Measurements from ENCODE around the gene KRT78.

Gene KRT78

GRCh38 chr12:52847335-52848102, 1.3 kb downstream of the KRT78 start:
- H3K4me3 ChIP-seq (ENCODE audit: low read length): no peak overlapping the region
- peak; percentile 71 for DNase-seq (ENCODE audit: low read depth)
- TF ChIP-seq CTCF (IDR thresholded peaks at IDR 0.05; ENCODE audit: insufficient read depth, low read depth, low read length, missing control alignments): no peak

- TF ChIP-seq CTCF (IDR thresholded peaks at IDR 0.05; ENCODE audit: insufficient read depth, low read depth, low read length, missing control alignments): no peak
- peak; percentile 63 for DNase-seq (ENCODE audit: low read depth)
- no peak overlapping the region for H3K4me3 ChIP-seq (ENCODE audit: low read length)
Observed at GRCh38 chr12:52846356-52846970, 2.3 kb downstream of the KRT78 start.

- TF ChIP-seq CTCF (IDR thresholded peaks at IDR 0.05; ENCODE audit: insufficient read depth, low read depth, low read length, missing control alignments): no peak
- no peak overlapping the region for H3K4me3 ChIP-seq (ENCODE audit: low read length)
- DNase-seq (ENCODE audit: low read depth): no peak
Observed at GRCh38 chr12:52845946-52846345, 2.8 kb downstream of the KRT78 start.

- no peak for DNase-seq (ENCODE audit: low read depth)
- H3K4me3 ChIP-seq (ENCODE audit: low read length): no peak overlapping the region
- TF ChIP-seq CTCF (IDR thresholded peaks at IDR 0.05; ENCODE audit: insufficient read depth, low read depth, low read length, missing control alignments): no peak
Observed at GRCh38 chr12:52844386-52844785, 4.4 kb downstream of the KRT78 start.

GRCh38 chr12:52839436-52840105, 9.2 kb downstream of the KRT78 start:
- no peak for DNase-seq (ENCODE audit: low read depth)
- TF ChIP-seq CTCF (IDR thresholded peaks at IDR 0.05; ENCODE audit: insufficient read depth, low read depth, low read length, missing control alignments): no peak
- H3K4me3 ChIP-seq (ENCODE audit: low read length): no peak overlapping the region

GRCh38 chr12:52838609-52839435, 10.0 kb downstream of the KRT78 start:
- H3K4me3 ChIP-seq (ENCODE audit: low read length): no peak overlapping the region
- no peak for TF ChIP-seq CTCF (IDR thresholded peaks at IDR 0.05; ENCODE audit: insufficient read depth, low read depth, low read length, missing control alignments)
- no peak for DNase-seq (ENCODE audit: low read depth)

All from epithelial cell of esophagus (primary cell).